ENCODE data around the gene RNASE13. TPM values are rescaled to one million over a fixed set of nuclear protein-coding genes. Genes with fewer than 3 reads are reported as not detected.

RNASE13 gene
- total RNA-seq, 4 donors from 2014 or later = not detected

- Histone ChIP-seq H3K4me1 (peaks cover 0 to 28% (median 3%) of the 10 kb centered on the region in 4 donors), H3K27me3 (no peaks in the 10 kb centered on the region), H3K4me3 (no peak overlapping the region), H3K27ac (no peak overlapping the region), H3K36me3 (no peaks in the 10 kb centered on the region), H3K9me3 (no peaks in the 10 kb centered on the region)
- TF ChIP-seq POLR2A (IDR thresholded peaks at IDR 0.05) (no peak), EP300 (IDR thresholded peaks at IDR 0.05) (no peak)
- TF ChIP-seq, protein P1, sequence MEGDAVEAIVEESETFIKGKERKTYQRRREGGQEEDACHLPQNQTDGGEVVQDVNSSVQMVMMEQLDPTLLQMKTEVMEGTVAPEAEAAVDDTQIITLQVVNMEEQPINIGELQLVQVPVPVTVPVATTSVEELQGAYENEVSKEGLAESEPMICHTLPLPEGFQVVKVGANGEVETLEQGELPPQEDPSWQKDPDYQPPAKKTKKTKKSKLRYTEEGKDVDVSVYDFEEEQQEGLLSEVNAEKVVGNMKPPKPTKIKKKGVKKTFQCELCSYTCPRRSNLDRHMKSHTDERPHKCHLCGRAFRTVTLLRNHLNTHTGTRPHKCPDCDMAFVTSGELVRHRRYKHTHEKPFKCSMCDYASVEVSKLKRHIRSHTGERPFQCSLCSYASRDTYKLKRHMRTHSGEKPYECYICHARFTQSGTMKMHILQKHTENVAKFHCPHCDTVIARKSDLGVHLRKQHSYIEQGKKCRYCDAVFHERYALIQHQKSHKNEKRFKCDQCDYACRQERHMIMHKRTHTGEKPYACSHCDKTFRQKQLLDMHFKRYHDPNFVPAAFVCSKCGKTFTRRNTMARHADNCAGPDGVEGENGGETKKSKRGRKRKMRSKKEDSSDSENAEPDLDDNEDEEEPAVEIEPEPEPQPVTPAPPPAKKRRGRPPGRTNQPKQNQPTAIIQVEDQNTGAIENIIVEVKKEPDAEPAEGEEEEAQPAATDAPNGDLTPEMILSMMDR (IDR thresholded peaks at IDR 0.05) = no peak
- no peak for DNase-seq (ENCODE audit: low spot score in 2 of 2)
- WGBS, 2 donors = 89% methylated on average over 20 of the region's 20 CpGs
Measured at GRCh38 chr14:21053184-21054122, 18.8 kb upstream of the RNASE13 start.

DNA sequence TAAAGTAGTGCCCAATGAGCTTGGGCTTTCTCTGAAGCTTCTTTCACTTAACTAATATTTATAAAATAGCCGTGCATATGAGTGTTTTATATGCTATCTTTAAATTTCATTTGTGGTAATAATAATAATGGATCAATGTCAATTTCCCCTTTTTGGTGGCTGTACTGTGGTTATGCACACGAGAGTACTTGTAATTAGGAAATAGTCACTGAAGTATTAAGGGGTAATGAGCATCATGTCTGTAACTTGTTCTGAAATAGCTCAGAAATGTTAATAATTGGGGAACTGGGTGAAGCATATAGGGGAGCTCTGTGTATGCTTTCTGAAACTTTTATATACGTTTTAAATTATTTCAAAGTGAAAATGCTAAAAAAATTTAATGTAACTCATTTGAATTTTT is 16.0 kb upstream of the RNASE13 start:
- TF ChIP-seq, protein P1 (IDR thresholded peaks at IDR 0.05) = no peak
- TF ChIP-seq EP300 (IDR thresholded peaks at IDR 0.05) (no peak), POLR2A (IDR thresholded peaks at IDR 0.05) (no peak)
- no peaks in the 10 kb centered on the region for H3K9me3 ChIP-seq

DNA sequence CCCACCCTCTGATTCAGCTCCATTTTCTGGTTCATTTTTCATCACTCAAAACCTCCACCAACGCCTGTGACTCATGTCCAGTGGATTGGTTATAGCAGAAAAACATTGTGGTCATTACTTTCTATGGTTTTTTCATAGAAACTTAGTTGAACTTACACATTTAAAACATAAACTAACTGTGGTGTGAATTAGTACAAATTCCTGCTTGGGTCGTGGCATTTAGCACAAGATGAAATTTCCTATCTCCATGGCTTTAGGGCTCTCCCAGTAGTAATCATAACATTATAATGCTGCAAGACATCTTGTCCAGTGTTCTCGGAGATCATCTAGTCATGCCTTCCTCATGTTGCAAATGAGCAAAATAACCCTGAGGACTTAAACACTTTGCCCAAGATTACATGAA is 14.7 kb upstream of the RNASE13 start:
- H3K27ac ChIP-seq = peak overlapping the region in 1 of 4 donors; percentile 11
- no peaks in the 10 kb centered on the region for H3K9me3 ChIP-seq
- no peaks in the 10 kb centered on the region for H3K27me3 ChIP-seq
- peaks cover 0 to 1% (median under 1%) of the 10 kb centered on the region in 4 donors for H3K4me1 ChIP-seq
- no peak for DNase-seq (ENCODE audit: low spot score in 2 of 2)
- no peaks in the 10 kb centered on the region for H3K36me3 ChIP-seq
- TF ChIP-seq, protein P1 (IDR thresholded peaks at IDR 0.05) = no peak
- no peak for TF ChIP-seq EP300 (IDR thresholded peaks at IDR 0.05)
- TF ChIP-seq POLR2A (IDR thresholded peaks at IDR 0.05) = no peak
- no peak overlapping the region for H3K4me3 ChIP-seq
- 62 to 77% methylated on average over 3 of the region's 3 CpGs for WGBS, 2 donors

More for the DNA sequence above, 16.0 kb upstream of the RNASE13 start:
- H3K4me3 ChIP-seq = no peak overlapping the region
- H3K36me3 ChIP-seq = no peaks in the 10 kb centered on the region
- DNase-seq (ENCODE audit: low spot score in 2 of 2) = no peak
- H3K4me1 ChIP-seq = peaks cover 0 to 4% (median 0%) of the 10 kb centered on the region in 4 donors
- no peaks in the 10 kb centered on the region for H3K27me3 ChIP-seq
- H3K27ac ChIP-seq = no peak overlapping the region
- 78% methylated on average over 3 of the region's 3 CpGs for WGBS, 2 donors

DNA sequence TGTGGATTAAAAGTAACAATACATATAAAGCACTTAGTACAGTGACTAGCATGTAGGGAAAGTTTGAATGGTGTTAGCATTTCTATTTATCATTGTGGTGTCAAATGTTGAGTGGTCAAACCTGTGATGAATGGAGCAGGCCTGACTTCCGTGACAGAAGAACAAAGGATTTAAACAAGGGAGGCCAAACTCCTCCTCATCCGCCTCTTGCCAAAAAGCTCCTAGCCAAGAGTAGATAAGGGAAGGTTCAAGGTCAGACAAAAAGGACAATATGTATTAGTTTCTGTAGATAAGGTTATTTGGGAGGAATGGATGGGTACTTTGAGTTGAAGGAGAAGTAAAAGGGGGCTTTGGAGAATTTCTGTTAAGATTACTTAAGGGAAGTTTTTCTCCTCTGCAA is 14.0 kb upstream of the RNASE13 start:
- WGBS, 2 donors = 69 to 73% methylated on average over 2 of the region's 2 CpGs
- Histone ChIP-seq H3K4me1 (peaks cover 0 to 7% (median 3%) of the 10 kb centered on the region in 4 donors), H3K36me3 (no peaks in the 10 kb centered on the region), H3K27ac (no peak overlapping the region), H3K4me3 (no peak overlapping the region), H3K9me3 (no peaks in the 10 kb centered on the region), H3K27me3 (no peaks in the 10 kb centered on the region)
- TF ChIP-seq EP300 (IDR thresholded peaks at IDR 0.05) = no peak
- TF ChIP-seq POLR2A (IDR thresholded peaks at IDR 0.05) = no peak
- TF ChIP-seq, protein P1 (IDR thresholded peaks at IDR 0.05) = no peak
- no peak for DNase-seq (ENCODE audit: low spot score in 2 of 2)

- TF ChIP-seq POLR2A (IDR thresholded peaks at IDR 0.05) (no peak), EP300 (IDR thresholded peaks at IDR 0.05) (no peak)
- TF ChIP-seq, protein P1 (IDR thresholded peaks at IDR 0.05) = no peak
- no peaks in the 10 kb centered on the region for H3K36me3 ChIP-seq
- no peaks in the 10 kb centered on the region for H3K27me3 ChIP-seq
- no peak overlapping the region for H3K4me3 ChIP-seq
- no peaks in the 10 kb centered on the region for H3K9me3 ChIP-seq
- no peak for DNase-seq (ENCODE audit: low spot score in 2 of 2)
- no peak overlapping the region for H3K27ac ChIP-seq
- WGBS, 2 donors = 76 to 81% methylated on average over 2 of the region's 2 CpGs
- H3K4me1 ChIP-seq = peaks cover 0 to 18% (median 6%) of the 10 kb centered on the region in 4 donors
Measured at GRCh38 chr14:21047378-21047781, 12.8 kb upstream of the RNASE13 start.
